K562 (cell line): ENCODE measurements around the gene HAUS1. TPM values are rescaled to one million over a fixed set of nuclear protein-coding genes. Genes with fewer than 3 reads are reported as not detected.

Experiments used
- ARNT ChIP-seq, 2 experiments: fragments of 450-650 bp; IDR thresholded peaks; 2 replicates each; pipeline ENCODE4 v1.6.1; 2016; ENCODE audit warnings: mild to moderate bottlenecking in 1 of 2
- CBFA2T2 ChIP-seq: fragments of 450-650 bp; conservative IDR thresholded peaks from 2 replicates; pipeline ENCODE4 v1.6.1; 2017; ENCODE audit warnings: mild to moderate bottlenecking
- CHD1 ChIP-seq: fragments of 200-600 bp; sonication (generic); IDR thresholded peaks from one replicate; pipeline ENCODE4 v1.6.1; 2012; ENCODE audit warnings: mild to moderate bottlenecking, moderate library complexity, low read length, inconsistent platforms
- E2F8 ChIP-seq: fragments of 450-650 bp; IDR thresholded peaks from 2 replicates; pipeline ENCODE4 v1.7.1; 2018; ENCODE audit warnings: mild to moderate bottlenecking, low read depth; ENCODE audit not compliant: partially characterized antibody
- GTF2F1 ChIP-seq: IDR thresholded peaks from 2 replicates; pipeline ENCODE4 v1.6.1; 2011; ENCODE audit warnings: low read depth, low read length, improper control_type of control experiment
- MGA ChIP-seq: fragments of 450-650 bp; IDR thresholded peaks from 2 replicates; pipeline ENCODE4 v1.6.1; 2016; ENCODE audit warnings: mild to moderate bottlenecking, moderate library complexity
- NRF1 ChIP-seq, 2 experiments: fragments of 450-650 bp; IDR thresholded peaks in 1 of 2; conservative IDR thresholded peaks in 1 of 2; 2 replicates each; pipeline ENCODE4 v1.6.1; 2014; ENCODE audit warnings: mild to moderate bottlenecking in 2 of 2
- RFX1 ChIP-seq: fragments of 450-650 bp; IDR thresholded peaks from 2 replicates; pipeline ENCODE4 v1.6.1; 2016; ENCODE audit warnings: mild to moderate bottlenecking, moderate library complexity
- SAFB2 ChIP-seq: fragments of 200-400 bp; formaldehyde crosslinking; IDR thresholded peaks from 2 replicates; pipeline ENCODE4 v1.6.1; 2018; ENCODE audit warnings: borderline replicate concordance, low read length, low read depth, moderate library complexity; ENCODE audit not compliant: severe bottlenecking
- SIN3A ChIP-seq, 2 experiments: fragments of 150-350 bp in 1 of 2; IDR thresholded peaks; 2 replicates each; pipeline ENCODE4 v1.6.1; 2011 to 2016; ENCODE audit warnings: borderline replicate concordance in 2 of 2, low read depth in 2 of 2, low read length in 2 of 2, mild to moderate bottlenecking in 2 of 2, moderate library complexity in 2 of 2; ENCODE audit not compliant: control insufficient read depth in 1 of 2
- SRSF1 ChIP-seq: fragments of 200-400 bp; formaldehyde crosslinking; IDR thresholded peaks from 2 replicates; pipeline ENCODE4 v1.6.1; 2017; ENCODE audit warnings: mild to moderate bottlenecking, low read depth, low read length, moderate library complexity
- ZNF197 ChIP-seq: fragments of 200-800 bp; sonication (Bioruptor generic); IDR thresholded peaks from 2 replicates; pipeline ENCODE4 v1.6.1; 2016; ENCODE audit warnings: low read depth, missing genetic modification characterization, missing compliant biosample characterization
- ZNF3 ChIP-seq: fragments of 250-450 bp; sonication (Bioruptor Pico); IDR thresholded peaks from 2 replicates; pipeline ENCODE4 v1.5.0; 2021; ENCODE audit warnings: mild to moderate bottlenecking, moderate library complexity
- polyA plus RNA-seq, 8 experiments: library from polyadenylated mRNA; depleted of rRNA in 4 of 8; stranded (reverse) in 5 of 8; unstranded in 3 of 8; fragments of >200 nt; fragmentation: Nextera tagmentation in 2 of 8; fragmentation: Illumina TruSeq in 1 of 8; extraction: Ambion mirVana in 2 of 8; extraction: Trizol in 1 of 8; gene quantifications; 2 replicates each; pipeline versions ENCODE4 v1.2.1 to v1.2.3, GENCODE V29; 2011 to 2014; ENCODE audit warnings: inconsistent platforms in 1 of 8, missing spikeins in 1 of 8
- total RNA-seq, 7 experiments: library from RNA; depleted of rRNA in 6 of 7; stranded (reverse); fragments of >200 nt in 6 of 7; fragmentation: Illumina TruSeq in 2 of 7; extraction: Trizol in 2 of 7; gene quantifications; 2 replicates each; pipeline versions ENCODE4 v1.2.1 to v1.2.3, GENCODE V29; 2011 to 2021; ENCODE audit warnings: low replicate concordance in 1 of 7

HAUS1 gene
- total and polyA plus RNA-seq, 9 of the 15 experiments (the other 6 are each of a cell fraction or from before 2014, with no cell fraction given) = 45.6 to 135 (median 76.3) TPM

- TF ChIP-seq NRF1 (conservative IDR thresholded peaks at IDR 0.05 in 1 of 2, IDR thresholded peaks at IDR 0.05 in 1 of 2) (peak; percentile 74 to 77), SRSF1 (no peak), SIN3A (IDR thresholded peaks at IDR 0.05; ENCODE audit: borderline replicate concordance in 2 of 2, control insufficient read depth in 1 of 2, low read depth in 2 of 2, low read length in 2 of 2) (no peak), ZNF3 (no peak), CBFA2T2 (no peak), MGA (no peak; the same call in 1 of the 2 replicates), RFX1 (no peak), ZNF197 (CRISPR knock-in tag) (no peak), ARNT (IDR thresholded peaks at IDR 0.05) (no peak), E2F8 (no peak), CHD1 (no peak), GTF2F1 (no peak), SAFB2 (no peak)
Observed at GRCh38 chr18:46071653-46072375, 32.4 kb upstream of the HAUS1 start, which contains the start of gene PSTPIP2 (continued).
